ENCODE results near the gene RFTN1.

Gene RFTN1

DNA sequence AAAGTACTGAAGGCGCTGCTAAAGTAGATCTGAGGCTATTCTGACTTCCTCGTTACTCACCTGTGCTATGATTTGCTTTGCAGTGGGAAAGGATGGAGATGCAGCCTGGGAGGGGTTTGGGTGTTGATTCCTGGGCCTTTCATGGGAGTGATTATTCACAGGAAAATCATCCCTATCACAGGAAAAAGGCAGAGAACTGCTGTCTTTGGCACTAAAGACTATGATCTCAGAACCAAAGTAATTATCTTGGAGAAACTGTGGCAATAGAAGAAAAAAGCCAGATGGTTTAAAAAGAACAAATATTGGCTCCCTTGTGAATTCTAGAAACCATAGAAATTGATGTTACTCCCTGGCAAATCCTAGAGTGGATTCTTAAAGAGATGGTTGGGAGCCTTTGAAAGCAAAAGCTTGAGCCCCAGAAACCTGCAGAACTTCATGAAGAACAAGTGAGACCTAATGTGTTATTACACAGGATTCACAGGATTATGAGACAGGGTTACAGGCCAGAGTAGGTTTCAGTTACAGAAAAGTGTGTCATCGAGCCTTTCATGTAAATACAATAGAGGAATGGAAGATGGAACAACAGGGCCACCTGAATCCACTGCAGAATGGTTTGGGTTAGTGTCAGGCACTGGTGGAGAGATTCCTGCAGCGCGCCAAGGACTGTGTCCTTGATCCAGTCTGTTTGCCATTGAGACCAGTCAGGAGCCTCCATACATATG is 162.7 kb downstream of the RFTN1 start:
- H3K27me3 ChIP-seq (ENCODE audit: control insufficient read depth, insufficient read depth, low read length): no peaks in the 10 kb centered on the region
- no peak overlapping the region for H3K9ac ChIP-seq (ENCODE audit: low read length)
- no peak overlapping the region for H3K27ac ChIP-seq (ENCODE audit: low read depth, low read length)
- no peak overlapping the region for H3K4me3 ChIP-seq (ENCODE audit: low read length)
- H3K36me3 ChIP-seq (ENCODE audit: control insufficient read depth, insufficient read depth, low read length): no peaks in the 10 kb centered on the region
- no peaks in the 10 kb centered on the region for H3K4me1 ChIP-seq (ENCODE audit: control insufficient read depth, insufficient read depth, low read length)

DNA sequence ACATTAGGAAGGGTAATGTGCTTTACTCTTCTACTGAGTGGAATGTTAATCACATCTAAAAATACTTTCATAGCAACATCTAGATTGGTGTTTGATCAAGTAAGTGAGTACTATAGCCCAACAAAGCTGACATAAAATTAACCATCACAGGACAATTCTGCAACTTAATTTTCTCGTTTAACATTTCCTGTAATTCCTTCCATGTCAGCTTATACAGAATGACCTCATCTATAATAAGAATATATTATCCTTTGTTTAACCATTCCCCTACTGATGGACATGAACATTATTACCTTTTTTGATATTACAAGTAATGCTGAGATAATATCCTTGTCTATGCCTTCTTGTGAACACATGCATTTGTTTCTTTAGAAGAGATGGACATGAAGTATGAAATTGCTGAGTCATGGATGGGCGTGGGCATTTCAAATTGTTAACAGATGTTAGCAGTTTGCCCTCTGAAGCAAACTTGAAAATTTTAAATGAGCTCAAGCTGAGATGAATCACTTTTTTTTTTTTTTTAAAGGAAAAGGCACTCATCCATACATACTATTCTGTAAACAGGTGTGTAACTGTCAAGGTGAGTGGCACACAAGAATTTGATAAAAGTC is 163.4 kb downstream of the RFTN1 start:
- peaks cover 4% of the 10 kb centered on the region for H3K36me3 ChIP-seq (ENCODE audit: control insufficient read depth, insufficient read depth, low read length)
- no peak overlapping the region for H3K9ac ChIP-seq (ENCODE audit: low read length)
- no peaks in the 10 kb centered on the region for H3K27me3 ChIP-seq (ENCODE audit: control insufficient read depth, insufficient read depth, low read length)
- H3K4me1 ChIP-seq (ENCODE audit: control insufficient read depth, insufficient read depth, low read length): no peaks in the 10 kb centered on the region
- H3K27ac ChIP-seq (ENCODE audit: low read depth, low read length): no peak overlapping the region
- no peak overlapping the region for H3K4me3 ChIP-seq (ENCODE audit: low read length)

DNA sequence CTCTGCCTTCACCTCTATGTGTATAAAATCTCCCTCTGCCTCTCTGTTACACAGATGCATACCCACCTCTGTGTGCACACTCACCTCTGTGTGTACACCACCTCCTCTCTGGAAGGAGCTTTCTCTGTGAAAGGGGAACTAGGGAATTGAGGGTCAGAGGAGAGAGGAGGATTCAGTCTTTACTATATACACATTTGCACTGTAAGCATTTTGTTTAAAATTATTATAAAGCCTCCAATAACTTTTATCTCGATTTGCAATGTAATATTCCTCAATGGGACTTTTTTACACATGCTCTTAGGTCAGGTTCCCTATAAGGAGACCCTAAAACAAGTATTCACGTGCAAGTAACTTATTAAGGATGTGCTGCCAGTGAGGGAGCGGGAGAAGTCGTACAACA is 166.0 kb downstream of the RFTN1 start:
- Histone ChIP-seq H3K36me3 (ENCODE audit: control insufficient read depth, insufficient read depth, low read length) (peaks cover 5% of the 10 kb centered on the region), H3K27me3 (ENCODE audit: control insufficient read depth, insufficient read depth, low read length) (no peaks in the 10 kb centered on the region), H3K4me1 (ENCODE audit: control insufficient read depth, insufficient read depth, low read length) (no peaks in the 10 kb centered on the region), H3K9ac (ENCODE audit: low read length) (no peak overlapping the region), H3K27ac (ENCODE audit: low read depth, low read length) (no peak overlapping the region), H3K4me3 (ENCODE audit: low read length) (no peak overlapping the region)

DNA sequence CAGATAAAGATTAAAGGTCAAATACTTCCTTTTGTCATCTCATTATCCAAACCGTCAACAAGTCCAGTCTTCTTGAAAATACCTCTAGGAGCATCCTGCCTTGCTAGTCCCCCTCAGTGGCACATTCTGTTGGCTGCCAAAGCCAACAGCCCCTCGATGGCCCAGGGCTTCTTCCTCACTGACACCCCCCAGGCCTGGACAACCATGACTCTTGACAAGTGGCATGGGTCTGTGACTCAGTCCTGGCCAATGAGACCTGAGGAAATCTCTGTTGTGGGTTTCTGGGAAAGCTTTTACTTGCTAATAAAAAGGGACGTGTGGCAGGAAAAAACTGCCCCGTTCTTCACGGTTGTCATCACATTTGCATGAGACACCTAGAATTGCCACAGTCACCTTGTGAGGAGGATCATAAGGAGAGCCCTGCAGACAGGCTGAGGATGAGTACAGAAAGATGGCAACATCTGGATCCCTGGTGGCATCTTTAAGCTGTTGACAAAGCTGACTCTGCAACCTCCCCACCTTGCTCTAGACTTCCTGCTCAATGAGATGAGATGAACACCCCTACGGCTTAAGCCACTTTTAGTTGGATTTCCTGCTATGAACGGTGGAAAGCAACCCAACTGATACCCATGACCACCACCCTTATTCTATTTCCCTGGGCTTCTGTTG is 167.0 kb downstream of the RFTN1 start:
- H3K4me3 ChIP-seq (ENCODE audit: low read length): no peak overlapping the region
- H3K36me3 ChIP-seq (ENCODE audit: control insufficient read depth, insufficient read depth, low read length): peaks cover 5% of the 10 kb centered on the region
- H3K9ac ChIP-seq (ENCODE audit: low read length): no peak overlapping the region
- no peaks in the 10 kb centered on the region for H3K27me3 ChIP-seq (ENCODE audit: control insufficient read depth, insufficient read depth, low read length)
- no peaks in the 10 kb centered on the region for H3K4me1 ChIP-seq (ENCODE audit: control insufficient read depth, insufficient read depth, low read length)
- H3K27ac ChIP-seq (ENCODE audit: low read depth, low read length): no peak overlapping the region

DNA sequence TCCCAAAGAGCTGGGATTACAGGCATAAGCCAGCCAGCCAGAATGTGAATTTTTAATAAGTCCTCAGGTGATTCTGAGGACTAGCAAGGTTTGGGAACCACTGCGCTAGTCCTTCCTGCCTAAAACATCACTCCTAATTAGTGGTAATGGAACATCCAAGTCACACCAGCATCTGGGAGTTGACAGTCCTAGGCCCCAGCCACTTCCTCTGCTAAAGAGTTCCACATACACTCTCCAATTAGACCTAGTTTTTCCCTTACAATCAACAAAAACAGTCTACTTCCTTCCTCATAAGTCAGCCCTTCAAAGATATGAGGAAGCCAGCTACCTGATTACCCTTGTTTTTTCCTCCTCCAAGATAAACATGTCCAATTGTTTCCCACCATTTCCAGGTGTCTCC is 170.4 kb downstream of the RFTN1 start:
- Histone ChIP-seq H3K27me3 (ENCODE audit: control insufficient read depth, insufficient read depth, low read length) (no peaks in the 10 kb centered on the region), H3K36me3 (ENCODE audit: control insufficient read depth, insufficient read depth, low read length) (peaks cover 6% of the 10 kb centered on the region), H3K4me1 (ENCODE audit: control insufficient read depth, insufficient read depth, low read length) (no peaks in the 10 kb centered on the region), H3K4me3 (ENCODE audit: low read length) (no peak overlapping the region), H3K27ac (ENCODE audit: low read depth, low read length) (no peak overlapping the region), H3K9ac (ENCODE audit: low read length) (no peak overlapping the region)

DNA sequence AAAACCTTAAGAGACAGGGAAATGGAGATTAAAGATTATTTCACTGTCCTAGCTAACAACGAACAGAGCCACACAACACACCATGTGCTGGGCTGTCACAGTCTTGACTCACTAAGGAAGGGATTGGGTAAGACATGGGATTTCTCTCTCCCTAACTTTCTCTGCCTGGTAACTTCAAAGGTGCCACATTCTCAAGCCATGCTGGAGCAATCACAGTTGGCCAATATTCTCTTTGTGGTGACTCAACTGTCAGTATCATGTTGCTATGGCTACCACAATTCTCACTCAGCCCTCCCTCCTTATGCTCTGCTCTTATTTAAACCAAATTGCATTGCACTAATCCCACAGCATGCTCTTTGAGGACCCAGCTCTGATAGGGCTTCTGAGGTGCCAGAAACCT is 174.5 kb downstream of the RFTN1 start:
- Histone ChIP-seq H3K4me1 (ENCODE audit: control insufficient read depth, insufficient read depth, low read length) (no peaks in the 10 kb centered on the region), H3K4me3 (ENCODE audit: low read length) (no peak overlapping the region)

DNA sequence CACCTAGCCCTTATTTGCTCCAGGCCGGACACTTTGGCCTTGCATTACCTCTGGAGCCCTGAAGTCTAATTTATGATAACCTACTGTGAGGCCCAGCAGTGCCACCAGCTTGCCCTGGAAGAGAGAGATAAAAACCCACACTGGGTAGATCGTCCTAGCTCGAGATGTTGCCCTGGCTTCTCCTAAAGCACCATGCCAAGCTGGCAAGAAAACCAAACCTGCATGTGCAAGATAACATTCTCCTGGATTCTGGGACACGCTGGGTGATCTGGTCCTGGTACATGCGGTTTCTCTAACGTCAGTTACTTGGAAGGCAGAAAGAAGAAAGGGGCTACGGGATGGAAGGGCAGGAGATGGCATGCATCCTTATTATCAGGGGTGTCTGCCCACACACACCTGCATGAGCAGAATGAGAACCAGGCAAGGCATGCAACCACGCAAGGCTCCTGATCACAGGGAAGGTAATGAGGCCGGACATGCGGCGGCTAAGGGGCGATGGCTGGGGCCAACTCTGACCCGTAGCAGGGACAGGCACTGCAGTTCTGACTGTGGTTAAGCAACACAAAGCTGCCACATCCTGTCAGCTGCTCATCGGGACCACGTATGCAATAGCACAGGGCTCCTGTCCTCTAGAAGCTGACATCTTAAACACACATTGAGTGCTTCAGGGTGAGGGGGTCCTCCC is 175.5 kb downstream of the RFTN1 start:
- peaks cover 5% of the 10 kb centered on the region for H3K36me3 ChIP-seq (ENCODE audit: control insufficient read depth, insufficient read depth, low read length)
- no peak overlapping the region for H3K9ac ChIP-seq (ENCODE audit: low read length)
- no peaks in the 10 kb centered on the region for H3K4me1 ChIP-seq (ENCODE audit: control insufficient read depth, insufficient read depth, low read length)
- no peak overlapping the region for H3K27ac ChIP-seq (ENCODE audit: low read depth, low read length)
- H3K4me3 ChIP-seq (ENCODE audit: low read length): no peak overlapping the region
- no peaks in the 10 kb centered on the region for H3K27me3 ChIP-seq (ENCODE audit: control insufficient read depth, insufficient read depth, low read length)

More for the DNA sequence above, 174.5 kb downstream of the RFTN1 start:
- H3K27me3 ChIP-seq (ENCODE audit: control insufficient read depth, insufficient read depth, low read length): no peaks in the 10 kb centered on the region
- H3K27ac ChIP-seq (ENCODE audit: low read depth, low read length): no peak overlapping the region
- peaks cover 5% of the 10 kb centered on the region for H3K36me3 ChIP-seq (ENCODE audit: control insufficient read depth, insufficient read depth, low read length)
- H3K9ac ChIP-seq (ENCODE audit: low read length): no peak overlapping the region

DNA sequence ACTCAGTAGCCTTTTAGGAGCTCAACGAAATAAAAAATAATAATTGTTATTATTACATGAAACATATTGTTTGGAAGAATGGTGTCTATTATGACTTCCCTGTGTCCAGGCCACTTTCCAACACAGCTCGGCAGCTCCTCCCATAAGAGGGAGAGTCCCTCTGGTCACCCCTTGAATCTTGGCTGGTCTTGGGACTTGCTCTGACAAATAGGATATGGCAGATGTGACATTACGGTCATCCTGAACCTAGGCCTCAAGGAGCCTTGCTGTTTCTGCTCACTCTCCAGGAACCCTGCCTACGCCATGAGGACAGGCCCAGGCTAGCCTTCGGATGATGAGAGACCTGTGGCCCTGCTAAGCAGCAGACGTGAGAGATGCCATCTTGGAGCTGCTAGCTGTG is 176.7 kb downstream of the RFTN1 start:
- Histone ChIP-seq H3K27ac (ENCODE audit: low read depth, low read length) (no peak overlapping the region), H3K27me3 (ENCODE audit: control insufficient read depth, insufficient read depth, low read length) (no peaks in the 10 kb centered on the region), H3K4me1 (ENCODE audit: control insufficient read depth, insufficient read depth, low read length) (no peaks in the 10 kb centered on the region), H3K4me3 (ENCODE audit: low read length) (no peak overlapping the region), H3K9ac (ENCODE audit: low read length) (no peak overlapping the region), H3K36me3 (ENCODE audit: control insufficient read depth, insufficient read depth, low read length) (peaks cover 5% of the 10 kb centered on the region)

DNA sequence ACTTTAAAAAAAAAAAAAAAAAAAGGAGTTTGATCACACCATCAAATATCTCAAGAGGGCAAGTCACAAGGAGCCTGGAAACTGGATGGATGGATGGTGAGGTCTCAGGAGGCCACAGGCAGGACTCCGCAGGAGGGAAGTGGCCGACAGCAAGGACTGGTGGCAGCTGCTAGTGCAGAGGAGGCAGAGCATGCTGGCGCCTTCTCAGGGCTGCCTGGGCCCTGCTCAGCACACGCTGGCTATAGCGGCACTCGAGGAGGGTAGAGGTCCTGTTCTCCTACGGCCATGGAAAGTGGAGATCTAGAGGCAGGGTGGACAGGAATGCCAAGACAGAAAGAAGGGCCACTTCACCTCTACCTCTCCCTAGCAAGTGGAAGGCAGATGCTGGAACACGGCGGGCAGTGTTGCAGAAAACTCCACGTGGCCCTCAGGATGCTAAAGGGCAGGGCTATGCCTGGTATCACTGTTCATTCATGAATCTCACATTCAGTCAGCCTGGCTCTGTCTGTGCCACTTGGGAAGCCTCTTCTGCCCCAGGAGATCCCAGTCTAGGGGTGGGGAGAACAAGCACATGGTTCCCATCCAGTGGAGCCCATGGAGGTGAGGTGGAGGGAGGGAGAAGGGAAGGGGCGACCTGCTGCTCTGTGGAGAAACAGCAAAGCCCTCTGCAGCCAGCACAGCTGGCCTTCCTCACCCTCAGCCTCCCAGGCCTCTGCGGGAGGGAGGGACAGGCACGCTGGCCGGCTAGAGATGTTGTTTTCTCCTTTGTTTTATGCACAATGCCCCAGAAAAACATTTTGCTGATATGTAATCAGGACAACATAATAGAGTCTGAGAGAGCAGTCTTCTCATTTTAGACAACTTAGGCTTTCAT is 177.5 kb downstream of the RFTN1 start:
- H3K9ac ChIP-seq (ENCODE audit: low read length): no peak overlapping the region
- no peak overlapping the region for H3K4me3 ChIP-seq (ENCODE audit: low read length)
- H3K36me3 ChIP-seq (ENCODE audit: control insufficient read depth, insufficient read depth, low read length): peaks cover 5% of the 10 kb centered on the region
- H3K4me1 ChIP-seq (ENCODE audit: control insufficient read depth, insufficient read depth, low read length): no peaks in the 10 kb centered on the region
- H3K27me3 ChIP-seq (ENCODE audit: control insufficient read depth, insufficient read depth, low read length): no peaks in the 10 kb centered on the region
- no peak overlapping the region for H3K27ac ChIP-seq (ENCODE audit: low read depth, low read length)

DNA sequence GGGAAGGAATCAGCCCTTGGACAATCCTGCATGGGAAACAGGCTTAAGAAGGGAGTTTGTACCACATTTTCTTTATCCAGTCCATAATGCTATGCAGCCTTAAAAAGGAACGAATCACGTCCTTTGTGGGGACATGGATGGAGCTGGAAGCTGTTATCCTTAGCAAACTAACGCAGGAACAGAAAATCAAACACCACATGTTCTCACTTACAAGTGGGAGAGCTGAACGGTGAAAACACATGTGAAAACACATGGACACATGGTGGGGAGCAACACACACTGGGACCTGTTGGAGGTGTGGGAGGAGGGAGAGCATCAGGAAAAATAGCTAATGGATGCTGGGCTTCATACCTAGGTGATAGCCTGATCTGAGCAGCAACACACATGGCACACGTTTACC is 178.2 kb downstream of the RFTN1 start:
- Histone ChIP-seq H3K27me3 (ENCODE audit: control insufficient read depth, insufficient read depth, low read length) (no peaks in the 10 kb centered on the region), H3K27ac (ENCODE audit: low read depth, low read length) (no peak overlapping the region), H3K36me3 (ENCODE audit: control insufficient read depth, insufficient read depth, low read length) (peaks cover 5% of the 10 kb centered on the region), H3K4me1 (ENCODE audit: control insufficient read depth, insufficient read depth, low read length) (no peaks in the 10 kb centered on the region), H3K4me3 (ENCODE audit: low read length) (no peak overlapping the region), H3K9ac (ENCODE audit: low read length) (no peak overlapping the region)

DNA sequence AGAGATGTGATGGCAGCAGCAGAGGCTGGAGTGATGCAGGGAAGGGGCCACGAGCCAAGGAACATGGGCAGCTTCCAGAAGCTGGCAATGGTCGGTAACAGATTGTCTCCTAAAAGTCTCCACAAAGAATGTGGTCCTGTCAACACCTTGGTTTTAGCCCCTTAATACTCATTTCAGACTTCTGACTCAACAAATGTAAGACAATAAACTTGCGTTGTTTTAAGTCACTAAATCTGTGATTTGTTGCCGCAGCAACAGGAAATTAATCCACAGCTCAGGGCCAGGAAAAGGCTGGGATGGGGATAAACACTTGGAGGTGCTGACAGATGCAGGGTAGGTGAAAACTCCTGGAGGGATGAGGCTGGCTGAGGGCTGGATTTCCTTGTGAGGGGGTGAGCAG is 178.6 kb downstream of the RFTN1 start:
- Histone ChIP-seq H3K9ac (ENCODE audit: low read length) (no peak overlapping the region), H3K27me3 (ENCODE audit: control insufficient read depth, insufficient read depth, low read length) (no peaks in the 10 kb centered on the region), H3K4me1 (ENCODE audit: control insufficient read depth, insufficient read depth, low read length) (no peaks in the 10 kb centered on the region), H3K4me3 (ENCODE audit: low read length) (no peak overlapping the region), H3K36me3 (ENCODE audit: control insufficient read depth, insufficient read depth, low read length) (peaks cover 5% of the 10 kb centered on the region), H3K27ac (ENCODE audit: low read depth, low read length) (no peak overlapping the region)

Data from rectal smooth muscle tissue (tissue), 1 donor.